Spleen (tissue), 11 donors: Measurements from ENCODE around the gene C6orf132. TPM values are rescaled to one million over a fixed set of nuclear protein-coding genes. Genes with fewer than 3 reads are reported as not detected.

ENCODE experiments used
- DNase-seq: peaks from one replicate; pipeline ENCODE4 v3.0.0-alpha.2; 2020
- H3K27ac ChIP-seq, 8 donors: fragments of 200-600 bp; sonication (generic) in 7 of 8; 1 replicate in 4 of 8; 2 replicates in 4 of 8; pipeline versions ENCODE4 v1.5.0 to v1.8.0; 2016 to 2021; ENCODE audit warnings: inconsistent platforms in 4 of 8, mild to moderate bottlenecking in 4 of 8, moderate library complexity in 1 of 8
- H3K27me3 ChIP-seq, 7 donors: fragments of 200-600 bp; sonication (generic) in 6 of 7; replicated peaks in 1 of 7; 1 replicate in 4 of 7; 2 replicates in 3 of 7; pipeline versions ENCODE4 v1.5.0 to v1.8.0; 2016 to 2021; ENCODE audit warnings: inconsistent platforms in 3 of 7, mild to moderate bottlenecking in 1 of 7
- H3K36me3 ChIP-seq, 6 donors: fragments of 200-600 bp; sonication (generic) in 5 of 6; 1 replicate in 4 of 6; 2 replicates in 2 of 6; pipeline versions ENCODE4 v1.5.0 to v1.8.0; 2016 to 2021; ENCODE audit warnings: inconsistent platforms in 2 of 6
- H3K4me1 ChIP-seq, 6 donors: fragments of 200-600 bp; sonication (generic) in 5 of 6; 1 replicate in 3 of 6; 2 replicates in 3 of 6; pipeline versions ENCODE4 v1.5.0 to v1.8.0; 2016 to 2021; ENCODE audit warnings: inconsistent platforms in 3 of 6
- H3K4me3 ChIP-seq, 8 donors: fragments of 200-600 bp; sonication (generic) in 7 of 8; 1 replicate in 4 of 8; 2 replicates in 4 of 8; pipeline versions ENCODE4 v1.5.0 to v1.8.0; 2016 to 2021; ENCODE audit warnings: inconsistent platforms in 4 of 8, mild to moderate bottlenecking in 4 of 8, moderate library complexity in 2 of 8
- H3K9me3 ChIP-seq, 8 donors: fragments of 200-600 bp; sonication (generic) in 7 of 8; 1 replicate in 4 of 8; 2 replicates in 4 of 8; pipeline versions ENCODE4 v1.5.0 to v1.8.0; 2016 to 2021; ENCODE audit warnings: inconsistent platforms in 4 of 8
- CTCF ChIP-seq, 11 experiments: fragments of 200-600 bp in 7 of 11; fragments of 450-650 bp in 4 of 11; sonication (generic) in 4 of 11; IDR thresholded peaks in 8 of 11; conservative IDR thresholded peaks in 3 of 11; 1 replicate in 7 of 11; 2 replicates in 4 of 11; pipeline versions ENCODE4 v1.4.0 to v1.8.0; 2016 to 2021; ENCODE audit warnings: antibody characterized with exemption in 11 of 11, inconsistent platforms in 4 of 11, mild to moderate bottlenecking in 1 of 11
- POLR2A ChIP-seq, 3 donors: fragments of 450-650 bp; IDR thresholded peaks; one replicate each; pipeline ENCODE4 v1.5.1; 2017; ENCODE audit warnings: antibody characterized with exemption in 3 of 3, mild to moderate bottlenecking in 1 of 3
- POLR2AphosphoS5 ChIP-seq, 3 donors: sonication (generic); formaldehyde crosslinking; IDR thresholded peaks; one replicate each; pipeline ENCODE4 v1.5.1; 2017; ENCODE audit warnings: antibody characterized with exemption in 3 of 3
- WGBS, 5 donors: extraction: QIAGEN DNeasy Blood & Tissue Kit in 3 of 5; methylation state at CpG; one replicate each; pipeline versions ENCODE4 v1.1.5 to v1.1.7; 2013 to 2018; 5-methylcytosine and 5-hydroxymethylcytosine counted together
- intact Hi-C: fragments of 100-400 bp; cut with DNase I; formaldehyde crosslinking; loops from one replicate; pipeline ENCODE4 v1.15.0; 2023; ENCODE audit warnings: low total_unique reads
- polyA plus RNA-seq, 3 donors: library from polyadenylated mRNA; stranded (reverse); fragments of 200-250 nt; gene quantifications; one replicate each; pipeline ENCODE4 v1.2.1, GENCODE V29; 2013
- total RNA-seq, 7 donors: library from RNA; depleted of rRNA in 3 of 7; stranded (reverse); fragments of >200 nt in 3 of 7; fragmentation: NEBNext Ultra II Directional in 4 of 7; extraction: Animal tissue kit (Norgen Biotek cat#: 25700) in 4 of 7; gene quantifications; one replicate each; pipeline versions ENCODE4 v1.1.0 to v1.2.1, GENCODE V29; 2016 to 2021
- donor health status: healthy with polysubstance abuse.
- donor health status: DM: no; HTN: no; CAD: no; lungs with moderate emphysema.
- donor health status: DM: no; HTN: no; CAD: no.
- donor health status: Bipolar disorder and iron deficiency.
- donor health status: healthy.
- donor health status: DM: no; HTN: no; CAD: no.
- donor health status: DM: yes; HTN: yes; CAD: no.

C6orf132 gene
- total and polyA plus RNA-seq, 10 donors: 0.05 to 0.27 (median 0.13) TPM; not detected in 3

- H3K4me3 ChIP-seq: peak overlapping the region in 1 of 8 donors; percentile 22
- H3K4me1 ChIP-seq: peaks cover 0 to 7% (median 0%) of the 10 kb centered on the region in 6 donors
- no peaks in the 10 kb centered on the region for H3K36me3 ChIP-seq
- DNase-seq: no peak
- 21 to 60% (median 29%) methylated on average over 8 to 27 of the region's 27 CpGs for WGBS, 5 donors
- TF ChIP-seq CTCF (IDR thresholded peaks at IDR 0.05 in 8 of 11, conservative IDR thresholded peaks at IDR 0.05 in 3 of 11): no peak
- TF ChIP-seq POLR2A (IDR thresholded peaks at IDR 0.05): no peak
- no peak for TF ChIP-seq POLR2AphosphoS5 (IDR thresholded peaks at IDR 0.05)
- intact Hi-C loops: no loop called here
- H3K27me3 ChIP-seq: peaks cover 0 to 23% (median 14%) of the 10 kb centered on the region in 7 donors
- no peak overlapping the region for H3K27ac ChIP-seq
- no peaks in the 10 kb centered on the region for H3K9me3 ChIP-seq
Measured at GRCh38 chr6:42177514-42178364, 35.3 kb upstream of the C6orf132 start.

- TF ChIP-seq POLR2A (IDR thresholded peaks at IDR 0.05) (no peak), POLR2AphosphoS5 (IDR thresholded peaks at IDR 0.05) (no peak), CTCF (IDR thresholded peaks at IDR 0.05 in 8 of 11, conservative IDR thresholded peaks at IDR 0.05 in 3 of 11) (no peak)
- Histone ChIP-seq H3K9me3 (no peaks in the 10 kb centered on the region), H3K36me3 (no peaks in the 10 kb centered on the region), H3K4me1 (peaks cover 0 to 7% (median 0%) of the 10 kb centered on the region in 6 donors), H3K27ac (no peak overlapping the region), H3K4me3 (no peak overlapping the region), H3K27me3 (peaks cover 0 to 23% (median 14%) of the 10 kb centered on the region in 7 donors)
- intact Hi-C loops: no loop called here
- DNase-seq: no peak
Measured at GRCh38 chr6:42176981-42177380, 34.6 kb upstream of the C6orf132 start.

- Histone ChIP-seq H3K36me3 (no peaks in the 10 kb centered on the region), H3K27me3 (peaks cover 0 to 23% (median 14%) of the 10 kb centered on the region in 7 donors), H3K9me3 (no peaks in the 10 kb centered on the region), H3K4me3 (no peak overlapping the region), H3K27ac (no peak overlapping the region), H3K4me1 (peaks cover 0 to 7% (median 0%) of the 10 kb centered on the region in 6 donors)
- DNase-seq: no peak
- 75 to 81% (median 78%) methylated on average over 5 of the region's 5 CpGs for WGBS, 5 donors
- TF ChIP-seq POLR2A (IDR thresholded peaks at IDR 0.05): no peak
- no peak for TF ChIP-seq POLR2AphosphoS5 (IDR thresholded peaks at IDR 0.05)
- no peak for TF ChIP-seq CTCF (IDR thresholded peaks at IDR 0.05 in 8 of 11, conservative IDR thresholded peaks at IDR 0.05 in 3 of 11)
- intact Hi-C loops: no loop called here
Measured at GRCh38 chr6:42175860-42176259, 33.4 kb upstream of the C6orf132 start.

- peaks cover 0 to 4% (median 0%) of the 10 kb centered on the region in 6 donors for H3K4me1 ChIP-seq
- no peak within 1 kb of the TSS for H3K4me3 ChIP-seq
- intact Hi-C loops: no loop called here
- no peaks in the 10 kb centered on the region for H3K9me3 ChIP-seq
- no peak for DNase-seq
- H3K27me3 ChIP-seq: peaks cover 0 to 6% (median 3%) of the 10 kb centered on the region in 7 donors
- no peak within 1 kb of the TSS for H3K27ac ChIP-seq
- no peaks in the 10 kb centered on the region for H3K36me3 ChIP-seq
- WGBS, 5 donors: 88 to 93% (median 91%) methylated on average over 2 of the region's 2 CpGs
- TF ChIP-seq CTCF (IDR thresholded peaks at IDR 0.05 in 8 of 11, conservative IDR thresholded peaks at IDR 0.05 in 3 of 11) (no peak), POLR2AphosphoS5 (IDR thresholded peaks at IDR 0.05) (no peak), POLR2A (IDR thresholded peaks at IDR 0.05) (no peak)
Measured at GRCh38 chr6:42173101-42173500, 30.7 kb upstream of the C6orf132 start, which contains the start of gene GUCA1A. Gene GUCA1A, plus strand, starts transcription at chr6:42173364. Its CDS starts 250 bp downstream, at chr6:42173614.
